H1 (cell line): ENCODE results near the gene ZNF813. TPM values are rescaled to one million over a fixed set of nuclear protein-coding genes. Genes with fewer than 3 reads are reported as not detected.

Experiments used
- BCL11A ChIP-seq, 2 experiments: IDR thresholded peaks; one replicate each; pipeline ENCODE4 v1.6.1; 2011; ENCODE audit warnings: low read depth in 2 of 2, low read length in 2 of 2, mild to moderate bottlenecking in 2 of 2
- CEBPB ChIP-seq: IDR thresholded peaks from 2 replicates; pipeline ENCODE4 v1.6.1; 2012; ENCODE audit warnings: low read depth, low read length
- CHD2 ChIP-seq: IDR thresholded peaks from 2 replicates; pipeline ENCODE4 v1.6.1; 2012; ENCODE audit warnings: low read length, improper control_type of control experiment
- EP300 ChIP-seq, 2 experiments: IDR thresholded peaks; 1 replicate in 1 of 2; 2 replicates in 1 of 2; pipeline ENCODE4 v1.6.1; 2011 to 2012; ENCODE audit warnings: low read depth in 2 of 2, low read length in 2 of 2, mild to moderate bottlenecking in 2 of 2, borderline replicate concordance in 1 of 2, inconsistent platforms in 1 of 2, moderate library complexity in 1 of 2
- GABPA ChIP-seq: IDR thresholded peaks from 2 replicates; pipeline ENCODE4 v1.6.1; 2011; ENCODE audit warnings: mild to moderate bottlenecking, low read length, moderate library complexity, borderline replicate concordance; ENCODE audit not compliant: insufficient read depth
- JUN ChIP-seq: IDR thresholded peaks from 2 replicates; pipeline ENCODE4 v1.6.1; 2011; ENCODE audit warnings: low read depth, mild to moderate bottlenecking, improper control_type of control experiment, low read length
- JUND ChIP-seq: IDR thresholded peaks from 2 replicates; pipeline ENCODE4 v1.6.1; 2011; ENCODE audit warnings: mild to moderate bottlenecking, improper control_type of control experiment, low read length
- KDM1A ChIP-seq: fragments of 200-600, 300-600 bp; sonication (generic); IDR thresholded peaks from 2 replicates; pipeline ENCODE4 v1.7.1; 2016; ENCODE audit warnings: mild to moderate bottlenecking, low read length, borderline replicate concordance
- KDM5A ChIP-seq: fragments of 200-600 bp; IDR thresholded peaks from 2 replicates; pipeline ENCODE4 v1.7.1; 2012; ENCODE audit warnings: mild to moderate bottlenecking, low read length, inconsistent platforms, mixed read lengths
- NANOG ChIP-seq: IDR thresholded peaks from 2 replicates; pipeline ENCODE4 v1.6.1; 2011; ENCODE audit warnings: low read length, low read depth, mild to moderate bottlenecking, inconsistent platforms; ENCODE audit not compliant: insufficient read depth, poor library complexity, severe bottlenecking
- POLR2AphosphoS5 ChIP-seq: IDR thresholded peaks from 2 replicates; pipeline ENCODE4 v1.6.1; 2011; ENCODE audit warnings: low read depth, low read length
- RAD21 ChIP-seq, 2 experiments: IDR thresholded peaks in 1 of 2; conservative IDR thresholded peaks in 1 of 2; 2 replicates each; pipeline ENCODE4 v1.6.1; 2011; ENCODE audit warnings: low read depth in 2 of 2, low read length in 2 of 2, improper control_type of control experiment in 1 of 2, inconsistent platforms in 1 of 2, mild to moderate bottlenecking in 1 of 2, moderate library complexity in 1 of 2
- RFX5 ChIP-seq: IDR thresholded peaks from 2 replicates; pipeline ENCODE4 v1.6.1; 2011; ENCODE audit warnings: low read depth, low read length, improper control_type of control experiment, borderline replicate concordance
- RNF2 ChIP-seq: fragments of 200-900, 300-1000 bp; sonication (generic); IDR thresholded peaks from 2 replicates; pipeline ENCODE4 v1.7.1; 2016; ENCODE audit warnings: borderline replicate concordance, low read depth, mild to moderate bottlenecking, antibody characterized with exemption, low read length; ENCODE audit not compliant: poor library complexity, severe bottlenecking; ENCODE audit errors: missing control alignments
- SAP30 ChIP-seq: fragments of 300-600 bp; sonication (generic); IDR thresholded peaks from 2 replicates; pipeline ENCODE4 v1.7.1; 2012; ENCODE audit warnings: low read length, moderate library complexity, mild to moderate bottlenecking, inconsistent platforms; ENCODE audit not compliant: insufficient read depth, insufficient replicate concordance
- SIN3A ChIP-seq, 2 experiments: IDR thresholded peaks in 1 of 2; conservative IDR thresholded peaks in 1 of 2; 2 replicates each; pipeline ENCODE4 v1.6.1; 2011 to 2012; ENCODE audit warnings: low read length in 2 of 2, improper control_type of control experiment in 1 of 2, low read depth in 1 of 2, mild to moderate bottlenecking in 1 of 2
- SP4 ChIP-seq: IDR thresholded peaks from 2 replicates; pipeline ENCODE4 v1.6.1; 2012; ENCODE audit warnings: low read length, inconsistent platforms
- TBP ChIP-seq: IDR thresholded peaks from 2 replicates; pipeline ENCODE4 v1.6.1; 2011; ENCODE audit warnings: low read depth, low read length, improper control_type of control experiment
- TEAD4 ChIP-seq: IDR thresholded peaks from 2 replicates; pipeline ENCODE4 v1.6.1; 2012; ENCODE audit warnings: low read depth, low read length, inconsistent platforms, mixed read lengths
- polyA plus RNA-seq, 7 experiments: library from polyadenylated mRNA; depleted of rRNA in 3 of 7; stranded (reverse) in 5 of 7; unstranded in 2 of 7; fragments of >200 nt in 5 of 7; fragments of 200-250 nt in 2 of 7; gene quantifications; 1 replicate in 5 of 7; 2 replicates in 1 of 7; 4 replicates in 1 of 7; pipeline versions ENCODE4 v1.2.1 to v1.2.3, GENCODE V29; 2011 to 2013; ENCODE audit warnings: missing spikeins in 2 of 7, mixed read lengths in 2 of 7
- total RNA-seq: library from RNA; stranded (reverse); fragmentation: NEBNext Ultra II Directional; extraction: Animal tissue kit (Norgen Biotek cat#: 25700); gene quantifications from 2 replicates; pipeline ENCODE4 v1.2.1, GENCODE V29; 2021

Gene ZNF813
- total and polyA plus RNA-seq, 2 of the 8 experiments (the other 6 are each of a cell fraction or from before 2014, with no cell fraction given): 2.9 to 22.1 TPM

GRCh38 chr19:53520547-53521372 lies 53.2 kb downstream of the ZNF813 start (continued):
- TF ChIP-seq RAD21 (IDR thresholded peaks at IDR 0.05 in 1 of 2, conservative IDR thresholded peaks at IDR 0.05 in 1 of 2; ENCODE audit: low read depth in 2 of 2, low read length in 2 of 2): no peak
- peak; percentile 88 for TF ChIP-seq KDM5A
- no peak for TF ChIP-seq RFX5
- TF ChIP-seq GABPA: no peak
- no peak for TF ChIP-seq JUND
- TF ChIP-seq JUN: no peak
- peak; percentile 88 to 94 for TF ChIP-seq SIN3A (conservative IDR thresholded peaks at IDR 0.05 in 1 of 2, IDR thresholded peaks at IDR 0.05 in 1 of 2; ENCODE audit: low read depth in 1 of 2, low read length in 2 of 2)
- TF ChIP-seq POLR2AphosphoS5: 0 out of 2 replicates have a peak, but pooled peaks have one; percentile 26
- TF ChIP-seq SAP30: peak; percentile 98
- TF ChIP-seq CEBPB: no peak
- TF ChIP-seq BCL11A (IDR thresholded peaks at IDR 0.05; ENCODE audit: low read depth in 2 of 2, low read length in 2 of 2): no peak
- TF ChIP-seq TBP: peak; percentile 44; the same call in 1 of the 2 replicates
- TF ChIP-seq CHD2: peak; percentile 54
- no peak for TF ChIP-seq KDM1A
- TF ChIP-seq RNF2: no peak
- no peak for TF ChIP-seq TEAD4
- 0 out of 3 replicates have a peak, but pooled peaks of 1 of the 2 experiments have one; percentile 5 for TF ChIP-seq EP300 (IDR thresholded peaks at IDR 0.05; ENCODE audit: borderline replicate concordance in 1 of 2, low read depth in 2 of 2, low read length in 2 of 2)
- peak; percentile 90 for TF ChIP-seq SP4
- peak; percentile 51 for TF ChIP-seq NANOG
